Fibroblast of lung (primary cell): ENCODE data around the gene MYPN. TPM values are rescaled to one million over a fixed set of nuclear protein-coding genes. Genes with fewer than 3 reads are reported as not detected.

Experiments used
- DNase-seq, 2 donors: peaks; one replicate each; pipeline versions ENCODE4 v3.0.0 to v3.0.0-alpha.2; 2010; ENCODE audit warnings: low read depth in 2 of 2
- H2AFZ ChIP-seq: 2 replicates; pipeline ENCODE4 v1.5.1; 2012; ENCODE audit warnings: low read length, control low read depth, inconsistent platforms
- H3K27ac ChIP-seq: 2 replicates; pipeline ENCODE4 v1.5.1; 2011; ENCODE audit warnings: low read length, control low read depth; ENCODE audit not compliant: insufficient read depth
- H3K27me3 ChIP-seq: 2 replicates; pipeline ENCODE4 v1.5.1; 2011; ENCODE audit warnings: mild to moderate bottlenecking, low read length; ENCODE audit not compliant: control insufficient read depth, insufficient read depth
- H3K36me3 ChIP-seq: 2 replicates; pipeline ENCODE4 v1.5.1; 2011; ENCODE audit warnings: low read length; ENCODE audit not compliant: control insufficient read depth, insufficient read depth
- H3K4me1 ChIP-seq: 2 replicates; pipeline ENCODE4 v1.5.1; 2011; ENCODE audit warnings: low read length; ENCODE audit not compliant: control insufficient read depth, insufficient read depth; ENCODE audit errors: extremely low read depth
- H3K4me2 ChIP-seq: 2 replicates; pipeline ENCODE4 v1.5.1; 2011; ENCODE audit warnings: low read length, control low read depth; ENCODE audit not compliant: insufficient read depth; ENCODE audit errors: extremely low read depth
- H3K4me3 ChIP-seq, 4 experiments: fragments of 200-600 bp in 1 of 4; sonication (generic) in 1 of 4; replicated peaks in 1 of 4; 2 replicates each; pipeline ENCODE4 v1.5.1; 2011 to 2016; ENCODE audit warnings: low read length in 4 of 4, low read depth in 3 of 4, mild to moderate bottlenecking in 3 of 4, control low read depth in 2 of 4, inconsistent platforms in 1 of 4, mixed read lengths in 1 of 4; ENCODE audit not compliant: insufficient read depth in 1 of 4; ENCODE audit errors: control extremely low read depth in 1 of 4
- H3K79me2 ChIP-seq: 2 replicates; pipeline ENCODE4 v1.5.1; 2012; ENCODE audit warnings: mild to moderate bottlenecking, low read length, inconsistent platforms; ENCODE audit not compliant: control insufficient read depth, insufficient read depth
- H3K9ac ChIP-seq: 2 replicates; pipeline ENCODE4 v1.5.1; 2011; ENCODE audit warnings: mild to moderate bottlenecking, low read length, control low read depth; ENCODE audit not compliant: insufficient read depth
- H3K9me3 ChIP-seq: 2 replicates; pipeline ENCODE4 v1.5.1; 2012; ENCODE audit warnings: low read depth, low read length; ENCODE audit not compliant: control insufficient read depth, insufficient read depth
- H4K20me1 ChIP-seq: 2 replicates; pipeline ENCODE4 v1.5.1; 2011; ENCODE audit warnings: low read length; ENCODE audit not compliant: control insufficient read depth, insufficient read depth; ENCODE audit errors: extremely low read depth
- CTCF ChIP-seq, 2 donors: IDR thresholded peaks in 1 of 2; conservative IDR thresholded peaks in 1 of 2; 1 replicate in 1 of 2; 2 replicates in 1 of 2; pipeline ENCODE4 v1.5.1; 2011 to 2012; ENCODE audit warnings: low read length in 2 of 2, control low read depth in 1 of 2, inconsistent platforms in 1 of 2, low read depth in 1 of 2, mild to moderate bottlenecking in 1 of 2
- EZH2 ChIP-seq: IDR thresholded peaks from 2 replicates; pipeline ENCODE4 v1.5.1; 2012; ENCODE audit warnings: low read length, control low read depth, mild to moderate bottlenecking; ENCODE audit errors: missing control alignments
- polyA plus RNA-seq, 2 donors: library from polyadenylated mRNA; depleted of rRNA in 1 of 2; stranded (reverse) in 1 of 2; unstranded in 1 of 2; fragments of >200 nt; gene quantifications; 2 replicates each; pipeline ENCODE4 v1.2.1, GENCODE V29; 2011 to 2012; ENCODE audit warnings: missing spikeins in 1 of 2
- total RNA-seq: library from RNA; depleted of rRNA; stranded (reverse); fragments of >200 nt; gene quantifications from 2 replicates; pipeline ENCODE4 v1.2.1, GENCODE V29; 2014

MYPN gene
- total and polyA plus RNA-seq, 2 donors (not counting 1 experiment from before 2014, with no cell fraction given) = 0.77 to 1.2 TPM

GRCh38 chr10:68231817-68232251 is 122.5 kb downstream of the MYPN start, which contains the start of gene ATOH7:
Gene ATOH7 (minus strand): TSS chr10:68232113. CDS start chr10:68231677, 436 bp downstream.
- Histone ChIP-seq H2AFZ (peak within 1 kb of the TSS; percentile 99), H3K4me1 (peaks cover 2% of the 10 kb centered on the region), H3K4me3 (peak within 1 kb of the TSS; percentile 65 to 73 (median 68)), H3K79me2 (no peaks in the 10 kb centered on the region), H3K4me2 (peak within 1 kb of the TSS; percentile 99), H3K36me3 (no peaks in the 10 kb centered on the region), H3K9ac (peak within 1 kb of the TSS; percentile 75), H3K9me3 (no peaks in the 10 kb centered on the region), H3K27me3 (peaks cover 14% of the 10 kb centered on the region), H3K27ac (peak within 1 kb of the TSS; percentile 32), H4K20me1 (no peaks in the 10 kb centered on the region)
- TF ChIP-seq EZH2 = no peak
- DNase-seq = no peak

- TF ChIP-seq EZH2 = no peak
- TF ChIP-seq CTCF (conservative IDR thresholded peaks at IDR 0.05 in 1 of 2, IDR thresholded peaks at IDR 0.05 in 1 of 2; ENCODE audit: low read depth in 1 of 2, low read length in 2 of 2) = no peak
Observed at GRCh38 chr10:68233046-68233445, 123.8 kb downstream of the MYPN start.

GRCh38 chr10:68235111-68235510 is 125.8 kb downstream of the MYPN start:
- Histone ChIP-seq H2AFZ (no peak overlapping the region), H3K79me2 (no peaks in the 10 kb centered on the region)

More at GRCh38 chr10:68233046-68233445, 123.8 kb downstream of the MYPN start:
- H3K4me3 ChIP-seq = no peak overlapping the region
- no peaks in the 10 kb centered on the region for H3K36me3 ChIP-seq
- H3K4me1 ChIP-seq = peaks cover 2% of the 10 kb centered on the region
- no peaks in the 10 kb centered on the region for H3K9me3 ChIP-seq
- no peak overlapping the region for H3K9ac ChIP-seq
- H4K20me1 ChIP-seq = no peaks in the 10 kb centered on the region
- H3K27ac ChIP-seq = no peak overlapping the region
- peaks cover 14% of the 10 kb centered on the region for H3K27me3 ChIP-seq
- H3K4me2 ChIP-seq = no peak overlapping the region
- H2AFZ ChIP-seq = no peak overlapping the region
- no peak for DNase-seq
- H3K79me2 ChIP-seq = no peaks in the 10 kb centered on the region

More at GRCh38 chr10:68235111-68235510, 125.8 kb downstream of the MYPN start:
- Histone ChIP-seq H3K9me3 (no peaks in the 10 kb centered on the region), H3K27ac (no peak overlapping the region), H3K4me1 (peaks cover 2% of the 10 kb centered on the region), H3K4me2 (no peak overlapping the region), H3K36me3 (no peaks in the 10 kb centered on the region), H4K20me1 (no peaks in the 10 kb centered on the region), H3K4me3 (no peak overlapping the region), H3K9ac (no peak overlapping the region), H3K27me3 (peaks cover 15% of the 10 kb centered on the region)
- TF ChIP-seq EZH2 = no peak
- TF ChIP-seq CTCF (conservative IDR thresholded peaks at IDR 0.05 in 1 of 2, IDR thresholded peaks at IDR 0.05 in 1 of 2; ENCODE audit: low read depth in 1 of 2, low read length in 2 of 2) = no peak
- DNase-seq = no peak
